ENCODE measurements around the gene NLRP9. TPM values are rescaled to one million over a fixed set of nuclear protein-coding genes. Genes with fewer than 3 reads are reported as not detected.

Gene NLRP9
- total and polyA plus RNA-seq, 2 of the 4 experiments (the other 2 are of a cell fraction) = not detected

- H3K14ac ChIP-seq (replicated peaks; ENCODE audit: low read depth, low read length) = no peak overlapping the region
- no peak overlapping the region for H2BK20ac ChIP-seq (ENCODE audit: low read depth, low read length)
- no peak overlapping the region for H2BK15ac ChIP-seq (ENCODE audit: low read depth, low read length)
- POLR2A ChIA-PET (ENCODE audit: unreplicated experiment) = no interaction called here
- no peaks in the 10 kb centered on the region for H4K20me1 ChIP-seq (ENCODE audit: insufficient read depth, low read length)
- in situ Hi-C loops (cut with MboI; ENCODE audit: low sequenced_read_pairs) (loop anchor here (25.0 kb wide), 1 partner anchor 440 kb away; the partner anchor contains the start of gene ZNF444), dilution Hi-C loops (cut with HindIII; ENCODE audit: low sequenced_read_pairs, unreplicated experiment) (no loop called here), intact Hi-C loops (cut with micrococcal nuclease) (no loop called here)
- H3K36me3 ChIP-seq (ENCODE audit: control insufficient read depth, insufficient read depth, low read length) = peaks cover 43% of the 10 kb centered on the region
- H3K4me3 ChIP-seq (ENCODE audit: insufficient read depth, low read depth, low read length) = no peak overlapping the region
- no peak overlapping the region for H2BK5ac ChIP-seq (ENCODE audit: low read depth, low read length, poor library complexity, severe bottlenecking)
- H4K5ac ChIP-seq (ENCODE audit: low read depth, low read length) = no peak overlapping the region
- no peak overlapping the region for H2AK9ac ChIP-seq (replicated peaks; ENCODE audit: low read depth, low read length, poor library complexity)
- H2AK5ac ChIP-seq (ENCODE audit: low read depth, low read length) = no peak overlapping the region
- 95% methylated on average over 6 of the region's 8 CpGs; no CpG with 5 or more reads in 1 of the 2 experiments for WGBS, 2 experiments (ENCODE audit: extremely low coverage in 2 of 2, insufficient read length in 1 of 2)
- H3K4me2 ChIP-seq (ENCODE audit: low read depth, low read length) = no peak overlapping the region
- no peak overlapping the region for H3K23ac ChIP-seq (ENCODE audit: low read depth, low read length)
- no peak overlapping the region for H3K56ac ChIP-seq (ENCODE audit: extremely low read depth, insufficient read depth, low read length)
- no peak overlapping the region for H4K8ac ChIP-seq (ENCODE audit: low read depth in 2 of 2, low read length in 2 of 2)
- H3K79me1 ChIP-seq (ENCODE audit: low read depth in 1 of 2, low read length in 2 of 2) = no peaks in the 10 kb centered on the region; a peak in 1 of 4 replicates
- ATAC-seq (ENCODE audit: low read depth) (no peak), DNase-seq (no peak)
- TF ChIP-seq CEBPB (IDR thresholded peaks at IDR 0.05; ENCODE audit: low read depth, low read length) = no peak
- no peak for TF ChIP-seq RAD21 (IDR thresholded peaks at IDR 0.05; ENCODE audit: low read length)
- no peak for TF ChIP-seq CTCF (conservative IDR thresholded peaks at IDR 0.05; ENCODE audit: low read depth, low read length)
- TF ChIP-seq CHD1 (IDR thresholded peaks at IDR 0.05; ENCODE audit: low read depth, low read length) = no peak
- TF ChIP-seq BHLHE40 (IDR thresholded peaks at IDR 0.05; ENCODE audit: low read depth, low read length) = no peak
- no peaks in the 10 kb centered on the region for H3K4me1 ChIP-seq (ENCODE audit: control insufficient read depth, insufficient read depth, low read length)
- H2BK120ac ChIP-seq (ENCODE audit: low read depth, low read length) = no peak overlapping the region
- H3K18ac ChIP-seq (ENCODE audit: low read depth, low read length) = no peak overlapping the region
- no peaks in the 10 kb centered on the region for H3K27me3 ChIP-seq (ENCODE audit: control insufficient read depth, insufficient read depth, low read length)
- H3K9me3 ChIP-seq (ENCODE audit: control insufficient read depth, insufficient read depth, low read length) = no peaks in the 10 kb centered on the region
- H3K27ac ChIP-seq (ENCODE audit: insufficient read depth, low read length) = no peak overlapping the region
- H3K4ac ChIP-seq (ENCODE audit: low read depth, low read length) = no peak overlapping the region
- CTCF ChIA-PET = no interaction called here
- H4K91ac ChIP-seq (ENCODE audit: insufficient read depth, low read depth, low read length) = no peak overlapping the region
- no peak overlapping the region for H3K9ac ChIP-seq (ENCODE audit: low read depth, low read length)
- BruUV-seq (replicated peaks) = no TSS peak
- no peak overlapping the region for H2AFZ ChIP-seq (replicated peaks; ENCODE audit: low read length, poor library complexity)
- H3K9me1 ChIP-seq (ENCODE audit: insufficient read depth, low read length) = no peaks in the 10 kb centered on the region
These were observed 40.5 kb downstream of the NLRP9 start for GRCh38 chr19:55697698-55698097.

All from IMR-90 (cell line).